ENCODE data around the gene SLC66A2. TPM values are rescaled to one million over a fixed set of nuclear protein-coding genes. Genes with fewer than 3 reads are reported as not detected.

SLC66A2 gene
- total RNA-seq, 1 experiment from 2014 or later: 13.0 TPM

- no peak overlapping the region for H2AK5ac ChIP-seq (ENCODE audit: insufficient read length, low read length)
- Mint-ChIP-seq H3K27me3 (ENCODE audit: low read depth) (peaks cover 6% of the 10 kb centered on the region; the same call in 1 of the 2 replicates), H3K27ac (no peak overlapping the region), H3K36me3 (ENCODE audit: insufficient read depth in 1 of 3, low read depth in 3 of 3) (peaks cover 14 to 60% (median 26%) of the 10 kb centered on the region in 3 experiments), H3K4me1 (peaks cover 10 to 17% of the 10 kb centered on the region in 2 experiments), H3K4me3 (no peak overlapping the region), H3K9me3 (peaks cover 37 to 44% of the 10 kb centered on the region in 2 experiments)
- no peak overlapping the region for H3T11ph ChIP-seq (ENCODE audit: low read length)
- no peaks in the 10 kb centered on the region; the same call in 1 of the 2 replicates for H3K27me3 ChIP-seq (ENCODE audit: insufficient read depth, low read length)
- H3K79me2 ChIP-seq (ENCODE audit: insufficient read depth, low read length): no peaks in the 10 kb centered on the region
- H3K4ac ChIP-seq (ENCODE audit: low read depth, low read length): no peak overlapping the region
- H4K20me1 ChIP-seq (ENCODE audit: control insufficient read depth, insufficient read depth, insufficient read length): peaks cover 3% of the 10 kb centered on the region
- no peak for DNase-seq
- no peak overlapping the region for H3K14ac ChIP-seq (ENCODE audit: insufficient read depth, low read length)
- H3K4me1 ChIP-seq (ENCODE audit: insufficient read depth, low read length): no peaks in the 10 kb centered on the region
- no peak overlapping the region for H3K23ac ChIP-seq (ENCODE audit: insufficient read length, low read depth, low read length)
- no peak overlapping the region for H2BK20ac ChIP-seq (ENCODE audit: low read depth, low read length, poor library complexity, severe bottlenecking)
- no peak overlapping the region for H3K56ac ChIP-seq (ENCODE audit: insufficient read length, low read depth, low read length)
- no peak overlapping the region for H3K9ac ChIP-seq (ENCODE audit: extremely low read depth, insufficient read length, low read length)
- no peak overlapping the region for H2BK12ac ChIP-seq (ENCODE audit: insufficient read length, low read depth, low read length)
- H2BK120ac ChIP-seq (ENCODE audit: low read depth, low read length, poor library complexity, severe bottlenecking): no peak overlapping the region
- H2BK5ac ChIP-seq (ENCODE audit: insufficient read length, low read length): no peak overlapping the region
- WGBS (ENCODE audit: extremely low coverage, insufficient read length, low lambda C conversion rate): no CpG with 5 or more reads among the region's 2 CpGs
- TF ChIP-seq, protein P1, sequence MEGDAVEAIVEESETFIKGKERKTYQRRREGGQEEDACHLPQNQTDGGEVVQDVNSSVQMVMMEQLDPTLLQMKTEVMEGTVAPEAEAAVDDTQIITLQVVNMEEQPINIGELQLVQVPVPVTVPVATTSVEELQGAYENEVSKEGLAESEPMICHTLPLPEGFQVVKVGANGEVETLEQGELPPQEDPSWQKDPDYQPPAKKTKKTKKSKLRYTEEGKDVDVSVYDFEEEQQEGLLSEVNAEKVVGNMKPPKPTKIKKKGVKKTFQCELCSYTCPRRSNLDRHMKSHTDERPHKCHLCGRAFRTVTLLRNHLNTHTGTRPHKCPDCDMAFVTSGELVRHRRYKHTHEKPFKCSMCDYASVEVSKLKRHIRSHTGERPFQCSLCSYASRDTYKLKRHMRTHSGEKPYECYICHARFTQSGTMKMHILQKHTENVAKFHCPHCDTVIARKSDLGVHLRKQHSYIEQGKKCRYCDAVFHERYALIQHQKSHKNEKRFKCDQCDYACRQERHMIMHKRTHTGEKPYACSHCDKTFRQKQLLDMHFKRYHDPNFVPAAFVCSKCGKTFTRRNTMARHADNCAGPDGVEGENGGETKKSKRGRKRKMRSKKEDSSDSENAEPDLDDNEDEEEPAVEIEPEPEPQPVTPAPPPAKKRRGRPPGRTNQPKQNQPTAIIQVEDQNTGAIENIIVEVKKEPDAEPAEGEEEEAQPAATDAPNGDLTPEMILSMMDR (conservative IDR thresholded peaks at IDR 0.05): no peak
- no peaks in the 10 kb centered on the region for H3K23me2 ChIP-seq (ENCODE audit: insufficient read length, low read depth, low read length, poor library complexity, severe bottlenecking)
- no peak overlapping the region for H4K8ac ChIP-seq (replicated peaks; ENCODE audit: insufficient read length, low read depth, low read length)
- peaks cover 5% of the 10 kb centered on the region for H3K9me3 ChIP-seq (ENCODE audit: control insufficient read depth, low read depth, low read length)
- no peak overlapping the region for H4K5ac ChIP-seq (ENCODE audit: insufficient read length, low read depth, low read length)
- no peak overlapping the region for H3K27ac ChIP-seq (ENCODE audit: insufficient read length, low read depth, low read length)
- H3K79me1 ChIP-seq (ENCODE audit: insufficient read depth, low read depth, low read length, poor library complexity, severe bottlenecking): no peaks in the 10 kb centered on the region
- H3K4me2 ChIP-seq (ENCODE audit: insufficient read depth, insufficient read length, low read length): no peak overlapping the region
- no peak overlapping the region for H2AFZ ChIP-seq (ENCODE audit: low read length)
- no peak overlapping the region for H2BK15ac ChIP-seq (ENCODE audit: low read depth, low read length)
- no peak overlapping the region for H4K91ac ChIP-seq (ENCODE audit: insufficient read length, low read depth, low read length)
- no peak overlapping the region for H3K18ac ChIP-seq (ENCODE audit: insufficient read length, low read depth, low read length)
These were observed 20.0 kb downstream of the SLC66A2 start for GRCh38 chr18:79931475-79931874.
